Trophoblast cell (in vitro differentiated cells and primary cell): ENCODE measurements around the gene MBLAC2.

Experiments
- DNase-seq, 2 donors: peaks; one replicate each; pipeline ENCODE4 v3.0.0-alpha.2; 2016
- H2AFZ ChIP-seq: 2 replicates; pipeline ENCODE4 v1.6.1; 2013; ENCODE audit warnings: low read length, moderate library complexity, mild to moderate bottlenecking; ENCODE audit not compliant: insufficient read depth, poor library complexity
- H2AK5ac ChIP-seq: 2 replicates; pipeline ENCODE4 v1.6.1; 2013; ENCODE audit warnings: mild to moderate bottlenecking, low read length
- H2BK120ac ChIP-seq: 2 replicates; pipeline ENCODE4 v1.6.1; 2013; ENCODE audit warnings: low read length, mild to moderate bottlenecking, moderate library complexity; ENCODE audit not compliant: insufficient read depth, poor library complexity
- H2BK12ac ChIP-seq: 2 replicates; pipeline ENCODE4 v1.6.1; 2013; ENCODE audit warnings: mild to moderate bottlenecking, low read length, moderate library complexity
- H2BK5ac ChIP-seq: 2 replicates; pipeline ENCODE4 v1.6.1; 2013; ENCODE audit warnings: low read length, low read depth, moderate library complexity, mild to moderate bottlenecking; ENCODE audit not compliant: poor library complexity
- H3K14ac ChIP-seq: 2 replicates; pipeline ENCODE4 v1.6.1; 2013; ENCODE audit warnings: mild to moderate bottlenecking, low read length
- H3K18ac ChIP-seq: 2 replicates; pipeline ENCODE4 v1.6.1; 2013; ENCODE audit warnings: mild to moderate bottlenecking, low read length
- H3K23ac ChIP-seq: 2 replicates; pipeline ENCODE4 v1.6.1; 2013; ENCODE audit warnings: low read length
- H3K27ac ChIP-seq: 2 replicates; pipeline ENCODE4 v1.5.1; 2013; ENCODE audit warnings: low read depth, mild to moderate bottlenecking, inconsistent platforms, low read length, moderate library complexity
- H3K27me3 ChIP-seq: 2 replicates; pipeline ENCODE4 v1.6.1; 2013; ENCODE audit warnings: inconsistent platforms, mild to moderate bottlenecking, low read length, moderate library complexity; ENCODE audit not compliant: insufficient read depth
- H3K36me3 ChIP-seq, 2 experiments: 1 replicate in 1 of 2; 2 replicates in 1 of 2; pipeline ENCODE4 v1.6.1; 2013; ENCODE audit warnings: low read length in 2 of 2, mild to moderate bottlenecking in 2 of 2, moderate library complexity in 1 of 2; ENCODE audit not compliant: insufficient read depth in 2 of 2, control insufficient read depth in 1 of 2
- H3K4ac ChIP-seq: 2 replicates; pipeline ENCODE4 v1.6.1; 2013; ENCODE audit warnings: low read depth, mild to moderate bottlenecking, low read length, moderate library complexity
- H3K4me1 ChIP-seq, 2 experiments: 1 replicate in 1 of 2; 2 replicates in 1 of 2; pipeline ENCODE4 v1.6.1; 2013; ENCODE audit warnings: low read length in 2 of 2, mild to moderate bottlenecking in 2 of 2, moderate library complexity in 1 of 2; ENCODE audit not compliant: insufficient read depth in 2 of 2, control insufficient read depth in 1 of 2
- H3K4me2 ChIP-seq: 2 replicates; pipeline ENCODE4 v1.6.1; 2013; ENCODE audit warnings: inconsistent platforms, mild to moderate bottlenecking, low read length, moderate library complexity
- H3K4me3 ChIP-seq: 2 replicates; pipeline ENCODE4 v1.5.1; 2013; ENCODE audit warnings: mild to moderate bottlenecking, low read depth, low read length, inconsistent platforms
- H3K79me1 ChIP-seq: one replicate; pipeline ENCODE4 v1.6.1; 2013; ENCODE audit warnings: low read length
- H3K79me2 ChIP-seq: 2 replicates; pipeline ENCODE4 v1.6.1; 2013; ENCODE audit warnings: low read length, mild to moderate bottlenecking; ENCODE audit not compliant: control insufficient read depth, insufficient read depth, poor library complexity
- H3K9ac ChIP-seq: 2 replicates; pipeline ENCODE4 v1.6.1; 2013; ENCODE audit warnings: mild to moderate bottlenecking, low read length
- H3K9me3 ChIP-seq: 2 replicates; pipeline ENCODE4 v1.6.1; 2013; ENCODE audit warnings: low read depth, mild to moderate bottlenecking, control low read depth, inconsistent platforms, low read length; ENCODE audit not compliant: insufficient read depth
- H4K12ac ChIP-seq: 2 replicates; pipeline ENCODE4 v1.6.1; 2013; ENCODE audit warnings: low read depth, mild to moderate bottlenecking, low read length, moderate library complexity
- H4K8ac ChIP-seq: 2 replicates; pipeline ENCODE4 v1.6.1; 2013; ENCODE audit warnings: low read depth, mild to moderate bottlenecking, low read length, moderate library complexity
- H4K91ac ChIP-seq: one replicate; pipeline ENCODE4 v1.6.1; 2013; ENCODE audit warnings: low read depth, mild to moderate bottlenecking, low read length, moderate library complexity
- WGBS: extraction: QIAGEN DNeasy Blood & Tissue Kit; methylation state at CpG from one replicate; pipeline ENCODE4 v1.1.7; 2013; ENCODE audit warnings: missing lambda C conversion rate; ENCODE audit not compliant: insufficient read length, insufficient coverage; ENCODE audit errors: extremely low coverage; 5-methylcytosine and 5-hydroxymethylcytosine counted together

MBLAC2 gene

DNA sequence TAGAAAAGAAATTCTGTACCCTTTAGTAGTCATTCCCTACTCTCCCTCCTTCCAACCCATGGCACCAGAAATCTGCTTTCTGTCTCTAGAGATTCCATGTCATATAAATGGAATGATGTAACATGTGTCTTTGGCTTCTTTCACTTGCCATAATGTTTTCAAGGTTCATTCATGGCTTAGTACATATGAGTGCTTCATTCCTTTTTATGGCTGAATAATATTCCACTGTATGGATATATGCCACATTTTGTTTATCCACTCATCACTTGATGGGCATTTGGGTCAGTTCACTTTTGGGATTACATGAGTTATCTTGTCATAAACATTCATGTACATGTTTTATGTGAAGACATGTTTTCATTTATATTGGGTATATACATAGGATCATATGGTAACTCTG, 19.5 kb upstream of the MBLAC2 start:
- no peak overlapping the region for H3K4ac ChIP-seq
- H3K23ac ChIP-seq: no peak overlapping the region
- H3K14ac ChIP-seq: no peak overlapping the region
- no peak overlapping the region for H4K8ac ChIP-seq
- H3K27me3 ChIP-seq: no peaks in the 10 kb centered on the region
- H2BK120ac ChIP-seq: no peak overlapping the region
- no peak overlapping the region for H2BK5ac ChIP-seq
- H2AK5ac ChIP-seq: no peak overlapping the region
- no peaks in the 10 kb centered on the region for H3K9me3 ChIP-seq
- no peaks in the 10 kb centered on the region for H3K36me3 ChIP-seq
- H3K4me1 ChIP-seq: no peaks in the 10 kb centered on the region
- H3K4me3 ChIP-seq: no peak overlapping the region
- no peak overlapping the region for H3K9ac ChIP-seq
- DNase-seq: no peak
- H3K79me2 ChIP-seq: no peaks in the 10 kb centered on the region
- H3K27ac ChIP-seq: no peak overlapping the region
- no peak overlapping the region for H3K4me2 ChIP-seq
- no peak overlapping the region for H4K12ac ChIP-seq
- no peak overlapping the region for H2AFZ ChIP-seq
- no peaks in the 10 kb centered on the region for H3K79me1 ChIP-seq
- no peak overlapping the region for H2BK12ac ChIP-seq
- H3K18ac ChIP-seq: no peak overlapping the region
- H4K91ac ChIP-seq: no peak overlapping the region

DNA sequence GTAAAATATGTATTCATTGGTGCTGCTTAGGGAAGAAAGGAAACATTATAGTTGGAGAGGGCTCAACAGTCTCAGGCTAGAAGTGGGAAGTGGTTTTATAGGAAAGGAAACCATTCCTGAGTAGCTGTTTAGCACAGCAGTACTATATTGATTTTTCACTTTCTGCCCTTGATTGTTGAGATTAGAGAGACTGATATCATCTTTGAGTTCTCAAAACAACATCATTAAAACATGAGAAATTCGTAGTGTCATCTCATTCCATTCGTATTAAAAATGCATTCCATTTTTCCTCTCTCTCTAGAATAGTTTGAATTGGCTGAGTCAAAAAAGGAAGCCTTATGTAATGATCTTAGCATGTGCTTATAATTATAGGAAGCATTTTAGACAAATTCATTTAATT, 14.2 kb upstream of the MBLAC2 start:
- Histone ChIP-seq H4K91ac (no peak overlapping the region), H2BK12ac (no peak overlapping the region), H3K36me3 (no peaks in the 10 kb centered on the region), H3K4ac (no peak overlapping the region), H3K79me2 (no peaks in the 10 kb centered on the region), H3K4me1 (no peaks in the 10 kb centered on the region), H3K79me1 (no peaks in the 10 kb centered on the region), H3K27me3 (no peaks in the 10 kb centered on the region), H3K14ac (no peak overlapping the region), H3K18ac (no peak overlapping the region), H2AFZ (no peak overlapping the region), H3K23ac (no peak overlapping the region), H4K8ac (no peak overlapping the region), H2BK5ac (no peak overlapping the region), H3K9me3 (no peaks in the 10 kb centered on the region), H3K9ac (no peak overlapping the region), H3K4me3 (no peak overlapping the region), H4K12ac (no peak overlapping the region), H3K27ac (no peak overlapping the region), H3K4me2 (no peak overlapping the region), H2AK5ac (no peak overlapping the region), H2BK120ac (no peak overlapping the region)
- no peak for DNase-seq
- WGBS: no CpG with 5 or more reads among the region's 2 CpGs

DNA sequence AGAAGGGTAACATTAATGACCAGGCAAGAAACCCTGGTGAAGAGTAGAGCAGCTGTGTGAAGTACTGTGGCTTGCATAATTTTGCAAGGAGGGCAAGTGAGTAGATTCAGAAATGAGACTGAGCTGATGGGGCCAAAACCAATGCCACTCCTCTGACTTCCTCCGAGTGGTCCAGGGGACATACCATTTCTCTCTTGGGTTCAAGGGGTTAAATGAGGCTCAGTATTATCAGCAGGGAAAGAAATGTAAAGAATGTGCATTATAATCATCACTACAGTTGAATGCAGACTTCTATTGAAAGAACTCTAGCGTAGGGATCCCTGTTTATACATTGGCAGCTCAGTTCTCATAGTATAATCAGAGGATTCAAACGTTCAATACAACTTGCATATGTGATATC, 10.0 kb upstream of the MBLAC2 start:
- Histone ChIP-seq H3K14ac (no peak overlapping the region), H2BK5ac (no peak overlapping the region), H4K91ac (no peak overlapping the region), H3K36me3 (no peaks in the 10 kb centered on the region), H3K9ac (no peak overlapping the region), H2AK5ac (no peak overlapping the region), H2AFZ (no peak overlapping the region), H3K79me1 (no peaks in the 10 kb centered on the region), H2BK12ac (no peak overlapping the region), H4K8ac (no peak overlapping the region), H3K4ac (no peak overlapping the region), H2BK120ac (no peak overlapping the region), H3K79me2 (no peaks in the 10 kb centered on the region), H3K27ac (no peak overlapping the region), H3K27me3 (no peaks in the 10 kb centered on the region), H4K12ac (no peak overlapping the region), H3K23ac (no peak overlapping the region), H3K18ac (no peak overlapping the region), H3K4me3 (no peak overlapping the region), H3K4me2 (no peak overlapping the region), H3K4me1 (no peaks in the 10 kb centered on the region), H3K9me3 (no peaks in the 10 kb centered on the region)
- WGBS: no CpG with 5 or more reads among the region's 3 CpGs
- DNase-seq: no peak

DNA sequence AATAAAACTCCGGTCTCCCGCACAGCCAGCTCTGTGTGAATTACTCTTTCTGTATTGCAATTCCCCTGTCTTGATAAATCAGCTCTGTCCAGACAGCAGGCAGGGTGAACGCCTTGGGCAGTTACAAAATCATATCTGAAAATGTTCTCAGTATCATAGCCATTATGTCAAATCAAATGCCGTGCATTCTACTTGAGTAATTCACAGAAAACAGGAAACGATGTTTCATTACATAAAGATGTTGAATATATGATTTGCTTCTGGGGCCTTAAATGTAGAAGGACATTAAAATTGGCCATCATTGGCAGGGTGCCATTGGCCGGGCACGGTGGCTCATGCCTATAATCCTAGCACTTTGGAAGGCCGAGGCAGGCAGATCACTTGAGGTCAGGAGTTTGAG, 8.6 kb upstream of the MBLAC2 start:
- no peak overlapping the region for H3K18ac ChIP-seq
- WGBS: no CpG with 5 or more reads among the region's 8 CpGs

DNA sequence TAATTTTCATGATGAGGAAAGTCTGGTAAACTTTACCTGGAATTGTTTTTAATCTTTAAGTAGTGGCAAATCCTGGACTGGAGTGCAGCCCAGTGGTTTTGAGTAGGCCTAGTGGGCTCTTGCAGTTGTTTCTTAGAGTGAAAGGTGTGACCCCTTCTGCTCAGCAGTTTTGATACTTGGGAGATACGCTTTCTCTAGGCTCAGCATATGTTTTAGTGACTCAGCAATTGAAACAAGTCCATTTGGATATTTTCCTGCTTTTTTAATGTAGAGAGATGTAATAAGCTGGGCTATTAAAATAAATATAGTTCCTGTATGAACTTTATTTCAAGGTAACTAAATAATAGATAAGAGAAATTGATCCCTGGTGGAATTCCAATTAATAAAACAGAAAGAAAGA, 6.1 kb upstream of the MBLAC2 start:
- no peak overlapping the region for H3K4ac ChIP-seq
- H4K8ac ChIP-seq: no peak overlapping the region
- H2BK5ac ChIP-seq: no peak overlapping the region
- H3K9ac ChIP-seq: no peak overlapping the region
- no peaks in the 10 kb centered on the region for H3K79me1 ChIP-seq
- H3K79me2 ChIP-seq: no peaks in the 10 kb centered on the region
- no peak overlapping the region for H3K4me2 ChIP-seq
- H2AK5ac ChIP-seq: no peak overlapping the region
- no peak overlapping the region for H2BK12ac ChIP-seq
- H3K4me1 ChIP-seq: no peaks in the 10 kb centered on the region
- no peak overlapping the region for H3K14ac ChIP-seq
- H4K12ac ChIP-seq: no peak overlapping the region
- H3K4me3 ChIP-seq: no peak overlapping the region
- no peak overlapping the region for H3K27ac ChIP-seq
- H3K36me3 ChIP-seq: no peaks in the 10 kb centered on the region
- no peak overlapping the region for H2AFZ ChIP-seq
- no peak for DNase-seq
- H3K9me3 ChIP-seq: no peaks in the 10 kb centered on the region
- H3K27me3 ChIP-seq: no peaks in the 10 kb centered on the region
- no CpG with 5 or more reads among the region's 1 CpG for WGBS
- no peak overlapping the region for H3K18ac ChIP-seq
- no peak overlapping the region for H2BK120ac ChIP-seq
- H3K23ac ChIP-seq: no peak overlapping the region
- H4K91ac ChIP-seq: no peak overlapping the region

More for the DNA sequence above, 8.6 kb upstream of the MBLAC2 start:
- H2AK5ac ChIP-seq: no peak overlapping the region
- no peaks in the 10 kb centered on the region for H3K79me2 ChIP-seq
- H3K4ac ChIP-seq: no peak overlapping the region
- no peak overlapping the region for H2BK120ac ChIP-seq
- H3K4me1 ChIP-seq: no peaks in the 10 kb centered on the region
- H3K14ac ChIP-seq: no peak overlapping the region
- no peak overlapping the region for H3K23ac ChIP-seq
- H4K8ac ChIP-seq: no peak overlapping the region
- H4K91ac ChIP-seq: no peak overlapping the region
- no peak overlapping the region for H2BK12ac ChIP-seq
- H3K9me3 ChIP-seq: no peaks in the 10 kb centered on the region
- no peak overlapping the region for H3K4me3 ChIP-seq
- no peak overlapping the region for H4K12ac ChIP-seq
- no peak overlapping the region for H2AFZ ChIP-seq
- no peak overlapping the region for H3K27ac ChIP-seq
- no peaks in the 10 kb centered on the region for H3K36me3 ChIP-seq
- H3K9ac ChIP-seq: no peak overlapping the region
- no peak overlapping the region for H2BK5ac ChIP-seq
- no peaks in the 10 kb centered on the region for H3K27me3 ChIP-seq
- DNase-seq: no peak
- no peak overlapping the region for H3K4me2 ChIP-seq
- no peaks in the 10 kb centered on the region for H3K79me1 ChIP-seq
